ENCODE data around the gene TMEM127. TPM values are rescaled to one million over a fixed set of nuclear protein-coding genes. Genes with fewer than 3 reads are reported as not detected.
"Not testable (repeated sequence)": the region's sequence is repeated elsewhere in the genome, so short reads cannot be mapped to it uniquely, and the experiment has no call there.

The TMEM127 gene, protein sequence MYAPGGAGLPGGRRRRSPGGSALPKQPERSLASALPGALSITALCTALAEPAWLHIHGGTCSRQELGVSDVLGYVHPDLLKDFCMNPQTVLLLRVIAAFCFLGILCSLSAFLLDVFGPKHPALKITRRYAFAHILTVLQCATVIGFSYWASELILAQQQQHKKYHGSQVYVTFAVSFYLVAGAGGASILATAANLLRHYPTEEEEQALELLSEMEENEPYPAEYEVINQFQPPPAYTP
- 33.9 TPM for polyA plus RNA-seq (2013, experiment 1 of 2; ENCODE audit: insufficient read length)
- 33.3 TPM for polyA plus RNA-seq (2013, experiment 2 of 2; ENCODE audit: insufficient read length)

DNA sequence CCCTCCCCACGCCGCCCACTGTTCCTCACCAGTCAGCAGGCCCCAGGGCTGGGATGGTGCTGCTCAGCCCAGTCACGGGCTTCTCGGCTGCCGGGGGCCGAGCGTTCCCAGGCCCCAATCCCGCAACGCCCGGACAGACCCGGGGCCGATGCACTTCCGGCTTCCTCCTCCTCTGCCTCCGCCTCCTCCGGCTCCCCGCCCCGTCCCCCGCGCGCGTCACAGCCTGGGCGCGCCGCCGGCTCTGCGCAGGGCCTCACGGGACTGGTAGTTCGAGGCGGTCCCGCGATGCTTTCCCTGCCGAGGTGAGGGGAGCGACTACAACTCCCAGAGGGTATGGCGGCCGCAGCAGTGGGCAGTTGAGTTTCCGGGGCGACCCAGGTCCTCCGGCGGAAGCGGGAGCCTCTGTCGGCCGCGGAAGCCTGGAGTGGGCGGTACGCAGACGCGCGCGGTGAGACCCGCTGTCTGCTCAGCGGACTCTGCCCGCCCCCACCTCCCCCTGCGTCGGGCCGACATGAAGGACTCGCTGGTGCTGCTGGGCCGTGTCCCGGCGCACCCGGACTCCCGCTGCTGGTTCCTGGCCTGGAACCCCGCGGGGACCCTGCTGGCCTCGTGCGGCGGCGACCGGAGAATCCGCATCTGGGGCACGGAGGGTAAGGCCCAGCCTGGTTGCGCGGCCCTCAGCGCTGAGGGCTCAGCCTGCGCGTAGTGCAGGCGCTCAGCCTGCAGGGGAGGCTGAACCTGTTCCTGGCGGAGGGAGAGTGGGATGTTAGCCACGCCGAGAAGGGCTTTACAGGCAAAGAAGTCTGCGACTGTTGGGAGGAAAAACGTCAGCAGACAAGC lies at the start of gene TMEM127, which contains the start of gene CIAO1:
TSS of gene TMEM127 (minus strand) at position 158 of the 840 bp plus-strand sequence. CDS start 616 bp downstream, outside the sequence.
TSS of gene CIAO1 (plus strand) at position 386 of the 840 bp plus-strand sequence. CDS start at position 512, 126 bp downstream.
- peak; percentile 98 for DNase-seq

- no peak for DNase-seq
Measured at GRCh38 chr2:96315005-96315399, 49.2 kb upstream of the TMEM127 start.

- no peak for DNase-seq
Measured at GRCh38 chr2:96308248-96308647, 42.5 kb upstream of the TMEM127 start.

DNA sequence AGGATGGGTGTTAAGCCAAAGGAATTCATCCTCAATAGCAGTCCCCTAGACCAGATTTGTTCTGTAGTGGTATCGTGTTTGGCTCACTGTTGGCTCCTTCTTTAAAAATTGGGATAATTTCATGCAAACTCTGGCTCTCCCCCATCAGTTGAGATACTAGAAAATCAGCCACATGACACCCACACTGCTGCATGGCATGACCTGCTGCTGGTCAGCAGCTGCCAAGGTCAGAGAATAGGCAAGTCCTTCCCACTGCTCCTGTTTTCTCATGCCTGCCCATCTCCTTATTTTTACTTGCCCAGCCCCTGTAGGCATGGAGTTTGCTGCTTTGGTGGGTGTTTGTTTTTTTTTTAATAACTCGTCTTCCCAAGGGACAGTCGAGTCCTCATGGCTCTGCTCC lies 40.6 kb upstream of the TMEM127 start:
- no peak for DNase-seq

GRCh38 chr2:96305979-96306308 lies 40.1 kb upstream of the TMEM127 start:
- no peak for DNase-seq

DNA sequence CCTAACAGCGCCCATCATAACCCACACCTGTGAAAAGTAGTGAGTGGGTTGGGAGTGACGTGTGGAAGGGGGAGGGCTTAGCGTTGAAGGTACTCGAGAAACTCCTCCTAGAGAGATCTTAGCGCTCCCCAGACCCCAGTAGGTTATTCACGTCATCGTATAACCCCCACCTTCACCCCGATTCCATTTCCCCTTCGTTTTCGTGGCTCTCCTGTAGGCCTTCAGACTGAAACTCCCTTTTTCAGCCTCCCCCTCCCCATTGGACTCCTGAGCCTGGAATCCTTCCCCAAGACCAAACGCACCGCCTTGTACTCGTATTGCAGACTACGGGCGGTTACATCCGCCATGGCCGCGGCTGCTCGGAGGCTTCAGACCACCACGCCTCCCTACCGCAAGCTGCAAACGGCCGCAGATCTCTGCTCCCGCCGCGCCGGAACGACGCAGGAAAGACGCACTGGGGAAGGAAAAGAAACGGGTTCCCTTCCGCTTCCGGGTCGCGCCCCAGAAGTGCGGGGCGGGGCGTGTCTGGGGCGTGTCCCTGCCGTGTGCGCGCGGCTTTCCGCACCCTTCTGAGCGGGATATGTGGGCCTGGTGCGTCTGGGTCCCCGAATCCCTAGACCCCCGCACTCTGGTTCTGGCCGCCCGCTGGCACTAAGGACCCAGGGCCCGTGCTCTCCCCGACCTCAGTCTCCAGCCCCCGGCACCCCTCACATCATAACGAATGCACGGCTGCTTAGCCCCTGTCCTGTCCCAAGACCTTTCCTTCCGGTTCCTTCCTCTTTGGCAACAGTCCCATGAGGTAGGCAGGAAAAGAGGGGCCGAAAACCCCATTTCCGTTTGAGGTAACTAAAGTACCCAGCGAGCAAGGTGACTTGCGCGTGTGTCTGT lies 39.5 kb upstream of the TMEM127 start, which contains the start of gene SNRNP200:
TSS of gene SNRNP200 (minus strand) at position 456 of the 888 bp plus-strand sequence. CDS start at position 347, 109 bp downstream.
- DNase-seq: peak; percentile 84

DNA sequence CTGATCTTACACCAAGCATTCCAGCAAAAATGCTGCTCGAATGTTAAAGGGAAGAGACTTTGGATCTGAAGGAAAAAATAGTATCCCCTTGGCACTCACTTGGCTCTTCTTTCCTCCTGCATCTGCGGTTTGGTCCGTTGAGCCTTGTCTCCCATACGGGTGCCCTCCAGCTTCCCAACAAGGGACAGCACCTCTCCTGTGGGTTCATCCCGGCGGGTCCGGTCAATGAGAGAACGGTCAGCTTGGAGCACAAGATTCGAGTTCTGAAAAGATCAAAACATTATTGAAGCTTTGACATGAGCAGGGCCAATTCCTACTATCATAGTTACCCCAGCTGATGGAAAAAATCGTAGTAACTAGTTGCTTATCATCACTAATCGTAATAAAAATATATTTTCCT lies 38.8 kb upstream of the TMEM127 start:
- DNase-seq: no peak

DNA sequence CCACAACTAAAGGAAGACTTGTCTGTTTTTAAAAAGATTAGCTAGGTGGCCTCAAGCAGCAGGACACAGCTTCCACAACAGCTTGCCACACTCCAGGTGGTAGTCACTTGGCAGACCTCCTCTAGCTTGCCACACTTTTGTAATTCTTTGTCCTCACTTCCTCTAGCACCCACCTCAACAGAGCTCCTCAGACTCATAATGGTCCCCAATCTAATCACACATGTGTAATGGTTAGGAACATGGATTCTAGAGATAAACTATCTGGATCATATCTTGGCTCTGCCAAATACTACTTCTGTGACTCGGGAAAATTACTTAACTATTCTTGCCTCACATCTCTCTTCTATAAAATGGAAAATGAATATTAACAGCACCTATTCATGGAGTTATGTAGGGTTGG lies 36.1 kb upstream of the TMEM127 start:
- no peak for DNase-seq

GRCh38 chr2:96296925-96297324 lies 31.1 kb upstream of the TMEM127 start:
- no peak for DNase-seq

- DNase-seq: not testable (repeated sequence)
Measured at GRCh38 chr2:96294271-96294670, 28.5 kb upstream of the TMEM127 start.

DNA sequence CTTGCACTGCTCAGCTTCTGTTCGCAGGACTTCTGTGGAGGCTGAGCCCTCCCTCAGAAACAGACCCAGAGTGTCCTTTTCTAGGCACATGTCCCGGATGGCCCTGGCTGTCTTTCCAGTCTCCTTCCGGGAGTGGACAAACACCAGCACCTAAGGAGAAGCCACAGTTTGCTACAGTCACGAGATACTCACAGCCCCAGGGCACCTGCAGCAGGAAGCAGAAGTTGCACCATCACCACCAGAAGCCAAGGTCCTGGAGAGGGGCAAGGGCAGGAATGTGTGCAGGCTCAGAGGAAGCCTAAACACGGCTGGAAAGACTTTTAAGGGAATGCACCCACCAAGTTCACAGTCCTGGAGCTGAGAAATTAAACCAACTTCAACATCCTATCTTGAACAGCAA lies 26.0 kb upstream of the TMEM127 start:
- no peak for DNase-seq

GRCh38 chr2:96287273-96287856 lies 21.6 kb upstream of the TMEM127 start:
- DNase-seq: no peak

DNA sequence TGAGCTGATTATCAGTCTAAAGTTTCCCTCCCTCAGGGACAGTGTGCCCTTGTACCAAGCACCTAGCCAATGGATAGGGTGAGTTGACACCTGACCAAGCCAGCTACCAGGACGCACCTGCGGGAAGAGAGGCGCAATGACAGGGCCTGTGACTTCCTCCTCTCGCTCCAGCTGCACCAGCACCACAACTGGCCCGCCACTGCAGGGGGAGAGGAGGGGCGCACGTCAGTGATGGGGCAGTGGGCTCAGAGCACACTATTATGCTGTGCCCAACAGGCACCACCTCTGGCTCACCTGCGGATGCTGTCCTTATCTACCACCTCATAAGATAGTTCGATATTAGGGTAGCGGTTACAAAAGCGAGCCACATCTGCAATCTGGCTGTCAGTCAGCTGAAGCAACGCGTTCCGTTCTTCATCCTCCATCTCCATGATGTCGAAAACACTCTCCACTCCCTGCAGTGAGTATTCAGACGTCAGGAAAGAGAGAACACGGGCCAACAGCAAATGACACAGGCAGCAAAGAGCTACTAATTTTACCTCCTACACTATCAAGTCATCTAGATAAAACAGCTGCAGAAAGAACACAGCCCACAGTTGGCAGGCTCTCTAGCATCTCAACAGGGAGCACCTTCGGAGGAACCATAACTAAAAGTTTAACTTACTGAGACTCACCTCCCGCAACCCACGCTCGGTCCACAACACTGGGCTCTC lies 11.1 kb upstream of the TMEM127 start:
- no peak for DNase-seq

DNA sequence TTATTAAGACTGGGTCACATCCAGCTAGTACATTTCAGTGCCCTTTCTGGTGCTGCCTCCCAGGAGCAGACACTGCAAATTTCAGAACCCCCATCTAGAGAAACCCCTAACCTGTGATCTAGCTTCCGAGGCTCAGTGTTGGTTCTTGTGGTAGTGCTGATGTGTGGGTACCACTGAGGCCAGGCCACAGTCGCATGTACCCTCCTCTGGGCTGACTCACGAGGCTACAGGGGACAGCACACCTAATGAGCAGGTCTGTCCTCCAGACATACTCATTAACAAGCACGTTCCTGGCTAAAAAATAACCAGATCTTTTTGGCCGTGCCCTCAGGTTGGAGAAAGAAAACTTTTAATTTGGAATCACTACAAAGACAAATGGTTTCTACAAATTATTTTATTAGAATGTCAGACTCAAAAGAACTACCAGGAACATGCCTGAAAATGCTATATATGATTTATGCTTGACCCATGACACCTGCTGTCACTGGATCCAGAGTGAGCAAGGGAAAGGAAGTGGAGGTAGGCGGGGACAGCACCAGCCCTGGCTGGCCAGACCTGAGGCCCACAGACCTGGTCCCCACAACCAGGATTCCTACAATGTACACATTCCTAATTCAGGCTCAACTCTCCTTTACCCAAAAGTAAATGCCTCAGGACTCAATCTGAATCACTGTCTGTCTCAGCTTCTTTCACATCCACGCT lies 8.7 kb upstream of the TMEM127 start:
- no peak for DNase-seq

DNA sequence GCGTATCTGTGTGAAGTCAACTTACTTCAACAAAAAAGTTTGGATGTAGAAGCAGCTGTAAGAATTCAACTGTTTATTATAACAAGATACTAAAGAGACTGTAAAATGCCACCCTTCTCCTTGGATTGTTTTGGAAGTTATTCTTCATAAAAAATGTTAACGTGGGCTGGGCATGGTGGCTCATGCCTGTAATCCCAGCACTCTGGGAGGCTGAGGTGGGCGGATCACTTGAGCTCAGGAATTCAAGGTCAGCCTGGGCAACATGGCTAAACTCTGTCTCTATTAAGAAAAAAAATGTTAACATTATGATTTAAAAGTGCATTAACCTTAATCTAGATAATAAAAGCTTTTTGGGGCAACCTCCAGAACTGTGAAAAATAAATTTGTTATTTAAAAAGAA lies 8.0 kb upstream of the TMEM127 start:
- DNase-seq: no peak

DNA sequence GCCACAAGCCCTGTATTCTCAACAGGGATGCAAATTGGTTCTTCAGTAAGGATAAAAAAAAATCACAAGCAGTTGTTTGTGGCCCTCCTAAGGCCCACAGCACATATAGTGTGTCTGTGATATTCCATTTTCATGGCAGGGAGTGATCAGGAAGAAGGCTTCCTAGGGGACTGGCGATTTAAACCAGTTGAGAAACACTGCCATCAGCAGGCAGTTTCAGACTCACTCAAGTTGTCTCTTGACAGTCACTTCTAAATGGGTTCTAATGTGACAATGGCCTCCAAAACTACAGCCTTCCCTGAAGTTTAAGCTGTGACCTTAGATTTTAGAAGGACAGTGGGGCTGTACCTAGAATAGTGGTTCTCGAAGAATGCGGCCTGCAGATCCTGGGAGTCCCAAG lies 6.2 kb upstream of the TMEM127 start:
- DNase-seq: no peak

GRCh38 chr2:96267159-96267971 lies 1.6 kb upstream of the TMEM127 start:
- peak; percentile 23 for DNase-seq

- DNase-seq: no peak
Measured at GRCh38 chr2:96265349-96265839, 403 bp downstream of the TMEM127 start.

GRCh38 chr2:96264656-96265348 lies 995 bp downstream of the TMEM127 start:
- peak; percentile 28 for DNase-seq
